GM18519 (cell line): ENCODE results near the gene OTUB2.

Source experiments
- ATAC-seq: cut with Tn5 transposase; IDR thresholded peaks from one replicate; pipeline ENCODE4 v1.9.1; 2021; ENCODE audit warnings: mild to moderate bottlenecking, moderate library complexity; ENCODE audit not compliant: unreplicated experiment, low FRiP score

The OTUB2 gene

DNA sequence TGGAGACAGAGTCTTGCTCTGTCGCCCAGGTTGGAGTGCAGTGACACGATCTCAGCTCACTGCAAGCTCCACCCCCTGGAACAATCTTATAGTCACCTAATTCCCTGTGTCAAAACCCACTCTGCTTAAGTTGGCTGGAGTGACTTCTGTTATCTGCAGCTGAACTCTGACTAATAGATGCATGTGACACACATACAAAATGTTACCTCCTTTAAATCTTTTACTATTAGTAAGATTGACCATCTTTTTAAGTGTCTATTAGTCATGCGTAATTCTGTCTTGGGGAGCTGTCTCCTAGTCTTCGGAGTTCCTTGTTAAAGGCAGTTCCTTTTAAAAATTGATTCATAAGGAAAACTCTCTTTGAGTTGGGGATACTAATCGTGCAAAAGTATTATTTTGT, 62.4 kb downstream of the OTUB2 start:
- no peak for ATAC-seq

DNA sequence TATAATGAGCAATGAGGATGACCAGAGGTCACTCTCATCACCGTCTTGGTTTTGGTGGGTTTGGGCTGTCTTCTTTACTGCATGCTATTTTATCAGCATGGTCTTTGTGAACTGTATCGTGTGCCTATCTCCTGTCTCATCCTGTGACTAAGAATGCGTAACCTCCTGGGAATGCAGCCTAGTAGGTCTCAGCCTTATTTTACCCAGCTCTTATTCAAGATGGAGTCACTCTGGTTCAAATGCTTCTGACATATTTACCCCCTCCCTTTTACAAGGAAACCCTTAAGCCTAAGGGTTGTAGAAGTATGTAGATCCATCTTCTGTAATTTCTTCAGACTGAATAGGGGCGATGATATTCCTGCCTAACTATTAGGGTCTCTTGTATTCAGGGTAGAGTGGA, 63.3 kb downstream of the OTUB2 start:
- no peak for ATAC-seq

DNA sequence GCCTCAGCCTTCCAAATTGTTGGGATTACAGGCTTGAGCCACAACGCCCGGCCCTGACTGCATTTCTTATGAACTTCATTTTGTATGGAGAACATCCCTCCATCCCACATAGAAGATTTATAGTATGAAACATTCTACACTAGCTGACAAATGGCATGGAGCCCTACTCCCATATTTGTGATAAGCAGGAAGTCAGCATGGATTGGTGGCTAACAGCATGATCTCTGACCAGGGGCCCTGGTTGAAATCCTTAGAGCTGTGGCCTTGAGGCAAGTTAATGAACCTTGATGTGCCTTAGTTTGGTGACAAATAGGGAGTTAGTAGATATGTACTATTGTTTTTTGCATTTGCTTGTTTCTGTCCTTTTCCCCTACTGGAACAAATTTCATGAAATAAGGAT, 67.3 kb downstream of the OTUB2 start:
- ATAC-seq, result no peak

DNA sequence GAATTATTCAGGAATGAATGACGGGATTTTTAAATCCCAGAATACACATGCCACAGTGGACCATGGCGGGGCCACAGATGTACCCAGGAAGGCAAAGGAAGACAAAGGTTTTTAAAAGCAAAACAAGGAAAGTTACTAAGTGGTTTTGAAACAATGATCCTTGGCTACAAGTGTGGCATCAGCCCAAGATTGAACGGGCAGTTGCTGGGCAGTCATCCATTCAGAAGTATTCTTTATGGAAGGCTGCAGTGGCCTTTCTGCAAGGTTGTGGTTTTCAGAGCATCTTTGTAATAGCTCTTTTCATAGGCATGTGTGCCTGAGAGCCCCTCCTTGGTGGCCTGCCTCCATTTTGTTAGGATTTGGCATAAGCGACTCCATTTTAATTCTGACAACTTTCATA, 71.0 kb downstream of the OTUB2 start:
- ATAC-seq, result no peak
